Stimulated activated CD8-positive, alpha-beta memory T cell treated with anti-CD3 and anti-CD28 coated beads, Interleukin-4, amount 100 ng/mL, for 1 hour (primary cell): ENCODE data around the gene MECP2.

ENCODE experiments used
- DNase-seq, 2 donors: peaks; one replicate each; pipeline ENCODE4 v3.0.0-alpha.2; 2020; ENCODE audit warnings: low read depth in 2 of 2, low spot score in 1 of 2

The MECP2 gene

DNA sequence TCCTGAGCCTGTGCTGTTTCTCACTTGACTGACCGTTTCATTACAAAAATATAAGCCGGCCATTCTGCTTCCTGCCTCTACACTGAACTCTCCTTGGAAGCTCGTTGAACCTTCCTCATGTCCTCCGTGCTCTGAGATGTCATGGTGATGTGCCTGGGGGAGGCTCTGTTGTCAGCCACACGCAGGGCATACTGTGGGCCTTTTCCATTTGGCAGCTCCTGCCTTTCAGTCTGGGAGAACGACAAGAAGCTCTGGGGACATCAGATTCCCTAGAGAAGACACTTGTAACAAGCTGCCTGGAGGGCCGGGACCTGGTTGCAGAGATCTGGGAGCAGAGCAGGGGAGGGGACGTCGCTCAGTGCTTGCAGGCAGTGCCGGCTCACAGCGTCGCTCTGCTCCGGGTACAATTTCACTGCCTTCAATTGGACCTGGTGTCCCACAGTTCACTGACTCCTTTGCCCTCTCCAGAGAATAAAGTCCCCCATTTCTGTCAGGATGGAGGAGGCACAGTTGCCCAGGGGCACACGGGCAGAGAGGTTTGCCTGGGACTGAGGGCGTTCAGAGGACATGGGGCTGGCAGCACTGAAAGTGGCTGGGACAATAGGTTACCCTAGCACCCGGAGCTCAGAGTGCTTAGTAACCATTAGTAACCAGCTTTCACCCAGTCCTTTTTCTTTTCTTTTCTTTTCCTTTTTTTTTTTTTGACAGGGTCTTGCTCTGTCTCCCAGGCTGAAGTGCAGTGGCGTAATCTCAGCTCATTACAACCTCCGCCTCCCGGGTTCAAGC is 19.1 kb upstream of the MECP2 start:
- DNase-seq: no peak

DNA sequence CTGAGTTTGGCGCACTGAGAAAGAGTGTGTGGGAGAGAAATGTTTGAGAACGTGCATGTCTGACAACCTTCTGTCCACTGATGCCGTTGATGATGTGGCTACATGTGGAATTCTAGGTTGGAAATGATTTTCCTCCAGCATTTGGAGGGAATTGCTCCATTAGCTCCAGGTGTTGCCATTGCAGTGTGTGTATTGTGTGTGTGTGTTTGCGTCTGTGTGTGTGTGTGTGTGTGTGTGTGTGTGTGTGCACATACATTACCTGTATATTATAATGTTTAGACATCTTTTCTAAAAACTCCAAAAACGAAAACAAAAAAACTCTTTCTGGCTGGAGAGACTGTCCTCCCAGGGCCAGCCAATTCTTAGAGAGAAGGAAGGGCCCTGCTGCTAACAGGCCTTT is 18.2 kb upstream of the MECP2 start:
- no peak for DNase-seq

DNA sequence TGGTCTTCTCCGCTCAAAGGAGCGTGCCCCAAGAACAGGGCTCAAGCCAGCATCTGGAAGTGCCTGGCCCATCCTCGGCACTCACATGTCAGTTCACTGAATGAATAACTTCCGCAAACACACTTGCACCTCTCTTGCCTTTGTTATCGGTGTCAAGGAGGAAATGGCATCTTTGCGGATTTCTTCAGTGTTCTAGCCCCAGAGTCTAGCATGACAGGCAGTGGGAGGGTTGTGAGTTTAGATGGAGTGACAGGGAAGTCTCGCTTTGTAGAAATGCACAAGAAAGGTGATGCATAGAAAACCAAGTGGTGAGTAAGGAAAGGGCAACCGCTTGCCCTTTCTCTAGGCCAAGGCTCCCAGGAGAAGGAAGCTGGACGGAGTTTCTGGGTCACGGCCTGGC is 17.6 kb upstream of the MECP2 start:
- no peak for DNase-seq

DNA sequence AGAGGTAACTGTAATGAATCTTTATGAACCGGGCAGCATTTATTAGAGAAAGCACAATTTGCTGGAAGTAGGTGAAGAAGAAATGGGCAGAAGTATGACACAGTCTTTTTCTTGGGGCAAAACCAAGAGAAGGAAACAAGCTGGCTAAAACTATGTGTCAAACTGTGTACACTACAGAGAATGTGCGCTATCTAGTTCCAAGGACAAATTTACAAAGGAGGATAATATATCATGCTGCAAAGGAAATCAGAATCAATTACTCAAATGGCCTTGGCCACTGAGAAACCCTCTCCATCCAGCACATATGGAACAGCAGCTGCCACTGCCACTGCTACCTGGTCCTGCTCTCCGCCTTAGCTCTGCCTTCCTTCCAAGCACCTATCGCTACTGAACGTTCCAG is 17.1 kb upstream of the MECP2 start:
- DNase-seq: no peak

DNA sequence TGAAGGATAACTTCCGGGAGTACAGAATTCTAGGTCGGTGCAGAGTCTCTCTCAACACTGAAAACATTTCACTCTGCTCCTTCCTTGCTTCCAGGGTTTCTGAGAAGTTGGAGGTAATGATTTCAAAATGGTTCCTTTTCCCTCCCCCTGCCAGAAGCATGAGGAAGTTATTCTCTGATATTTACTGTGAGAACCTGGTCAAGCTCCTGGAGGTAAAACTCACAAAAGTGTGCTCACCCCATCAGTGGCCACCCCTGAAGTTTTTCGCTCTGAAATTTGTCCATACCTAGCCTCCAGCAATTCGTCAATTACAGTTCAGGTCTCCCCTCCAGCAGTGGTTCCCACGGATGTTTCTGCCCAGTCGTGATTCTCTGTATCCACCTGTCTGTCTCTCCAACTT is 16.2 kb upstream of the MECP2 start:
- no peak for DNase-seq

DNA sequence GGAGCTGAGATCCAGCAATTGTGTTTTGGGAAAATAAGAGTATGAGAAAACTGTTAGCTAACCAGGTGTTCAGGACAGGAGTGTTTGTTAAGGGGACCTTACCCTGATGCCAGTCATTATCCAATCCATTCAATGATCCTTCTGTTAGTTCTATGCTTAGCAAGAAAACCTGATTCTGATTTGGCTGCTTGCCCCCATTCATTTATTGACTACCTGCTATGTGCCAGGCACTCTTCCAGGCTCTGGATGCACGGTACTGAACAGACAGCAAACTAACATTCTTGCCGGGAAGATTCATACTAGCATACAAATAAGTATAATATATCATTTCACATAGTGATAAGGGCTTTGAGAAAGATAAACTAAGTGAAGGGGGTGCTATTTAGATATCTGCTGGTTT is 1.0 kb upstream of the MECP2 start:
- DNase-seq: no peak

DNA sequence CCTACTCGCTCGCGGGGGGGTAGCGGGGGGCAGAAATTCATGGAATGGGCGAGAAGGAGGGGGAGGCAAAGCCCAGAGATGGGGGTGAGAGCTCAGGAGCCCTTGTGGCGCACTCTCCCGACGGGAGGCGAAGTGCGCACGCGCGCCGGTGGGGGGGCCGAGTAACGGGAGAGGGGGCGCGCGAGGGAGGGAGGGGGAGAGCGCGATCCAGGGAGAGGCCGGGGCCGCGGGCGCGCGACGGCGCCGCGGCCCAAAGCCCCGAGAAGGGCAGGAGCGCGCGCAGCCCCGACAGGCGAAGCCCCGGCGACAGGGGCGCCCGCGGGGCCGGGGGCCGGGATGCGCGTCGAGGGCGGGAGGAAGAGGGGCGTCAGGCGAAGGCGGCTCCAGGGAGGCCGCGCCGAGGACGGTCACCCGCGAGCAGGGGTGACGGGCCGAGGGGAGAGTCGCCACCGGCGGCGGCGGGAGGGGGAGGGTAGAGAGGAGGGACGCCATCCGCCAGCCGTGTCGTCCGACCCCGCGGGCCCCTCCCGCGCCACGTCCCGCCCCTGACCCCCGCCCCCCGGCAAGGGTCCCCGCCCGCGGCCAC is 421 bp downstream of the MECP2 start:
- peak; percentile 28 to 49 for DNase-seq

DNA sequence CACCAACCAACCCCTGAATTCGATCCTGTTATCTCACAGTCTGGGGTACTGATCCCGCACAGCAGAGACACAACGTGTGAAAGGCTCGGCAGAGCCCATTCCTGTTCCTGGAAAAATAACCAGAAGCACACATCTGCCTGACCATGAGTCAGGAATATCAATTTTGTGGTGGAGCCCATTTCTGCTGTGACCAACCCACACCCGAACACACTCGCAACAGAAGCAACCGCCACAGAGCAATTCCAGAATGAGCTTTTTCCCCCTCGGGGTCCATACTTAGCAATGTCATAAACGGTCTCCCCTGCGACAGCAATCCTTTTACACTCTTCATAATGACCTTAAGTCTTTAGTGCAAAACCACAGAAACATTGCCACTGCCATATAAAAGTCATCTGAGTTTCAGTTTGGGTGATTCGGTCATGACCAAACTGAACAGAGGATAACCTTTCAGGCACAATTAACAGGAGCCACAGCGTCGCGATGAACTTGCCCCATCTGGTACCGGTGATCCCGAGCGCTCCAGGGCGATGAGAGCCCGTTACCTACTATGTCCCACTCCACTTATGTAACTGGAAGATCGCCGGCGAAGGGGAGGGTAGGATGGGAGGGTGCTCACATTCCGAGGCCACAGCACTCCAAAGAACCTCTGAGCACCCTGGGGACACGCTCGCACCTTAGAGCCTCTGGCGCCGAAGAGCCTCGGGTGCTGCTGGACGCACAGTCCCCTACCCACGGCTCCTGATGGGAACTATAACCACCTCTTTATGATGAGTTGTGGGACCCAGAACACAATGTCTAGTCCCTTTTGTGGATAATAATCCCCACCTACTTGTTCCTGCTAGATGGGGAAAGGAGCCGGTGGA is 1.1 kb downstream of the MECP2 start:
- DNase-seq: no peak

DNA sequence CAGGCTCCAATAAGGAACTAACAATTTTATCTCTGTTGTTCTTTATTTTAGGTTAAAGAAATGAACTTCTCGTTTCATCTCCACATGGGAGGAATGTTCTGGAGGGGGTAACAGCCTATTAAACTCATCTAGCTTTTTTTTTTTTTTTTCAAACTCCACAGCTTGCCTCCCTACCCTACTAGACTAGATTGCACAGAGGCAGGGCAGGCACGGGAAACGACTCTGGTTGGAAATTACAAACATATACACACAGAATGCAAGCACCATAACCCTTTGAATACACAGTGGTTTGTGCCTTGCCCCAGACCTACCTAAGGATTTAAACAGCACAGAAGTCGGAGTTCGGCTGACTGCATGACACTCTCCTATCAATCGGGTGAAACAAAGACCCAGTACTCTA is 2.7 kb downstream of the MECP2 start:
- no peak for DNase-seq

DNA sequence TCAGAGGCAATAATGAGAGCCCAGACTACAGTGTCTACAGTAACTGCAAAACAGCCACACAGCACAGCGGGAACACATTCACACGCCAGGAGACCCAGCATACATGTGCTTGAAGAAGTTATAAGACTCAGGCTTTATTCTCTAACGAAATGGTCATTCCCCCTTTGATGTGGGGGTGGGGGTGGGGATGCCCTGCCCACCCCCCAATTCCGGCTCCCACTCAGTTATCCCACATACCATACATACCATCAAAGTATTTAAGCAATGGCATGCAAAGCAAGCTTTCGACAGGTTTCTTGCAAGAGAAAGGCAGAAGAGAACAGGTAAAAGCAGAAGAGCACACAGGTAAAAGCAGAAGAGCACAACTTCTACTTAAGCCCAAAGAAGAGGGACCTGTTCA is 3.6 kb downstream of the MECP2 start:
- DNase-seq: no peak

DNA sequence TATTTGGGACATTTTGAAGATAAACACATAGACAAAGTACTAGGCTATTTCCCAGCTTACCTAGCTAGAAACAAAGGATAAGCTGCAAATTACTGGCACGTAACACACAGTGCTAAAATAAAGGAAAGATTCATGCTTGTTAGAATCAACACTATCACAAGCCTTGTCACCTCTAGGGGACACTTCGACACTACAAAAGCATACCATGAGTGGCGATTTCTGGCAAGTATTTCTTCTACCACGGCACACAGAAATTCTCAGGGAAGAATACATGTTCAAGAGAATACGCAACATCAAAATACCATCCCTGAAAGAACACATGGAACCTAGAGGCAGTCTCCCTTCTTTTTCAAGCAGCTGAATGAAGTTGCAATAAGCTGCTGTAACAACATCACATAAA is 5.1 kb downstream of the MECP2 start:
- DNase-seq: no peak

DNA sequence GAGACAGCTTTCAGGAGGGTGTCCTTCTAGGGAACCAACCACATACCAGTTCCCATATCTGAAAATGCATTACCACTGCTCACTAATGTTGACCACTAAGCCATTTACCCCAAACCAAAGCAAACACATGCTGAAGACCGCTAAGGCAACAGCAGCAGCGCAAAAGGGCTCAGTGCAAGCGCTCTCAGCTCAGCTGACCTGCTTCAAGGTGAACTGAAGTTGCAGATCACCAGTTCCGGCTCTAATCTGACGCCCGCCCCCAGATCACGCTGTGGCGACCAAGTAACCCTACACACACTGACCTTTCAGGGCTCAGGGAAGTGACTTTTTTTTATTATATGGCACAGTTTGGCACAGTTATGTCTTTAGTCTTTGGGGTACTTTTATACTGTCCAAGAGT is 5.8 kb downstream of the MECP2 start:
- DNase-seq: no peak

DNA sequence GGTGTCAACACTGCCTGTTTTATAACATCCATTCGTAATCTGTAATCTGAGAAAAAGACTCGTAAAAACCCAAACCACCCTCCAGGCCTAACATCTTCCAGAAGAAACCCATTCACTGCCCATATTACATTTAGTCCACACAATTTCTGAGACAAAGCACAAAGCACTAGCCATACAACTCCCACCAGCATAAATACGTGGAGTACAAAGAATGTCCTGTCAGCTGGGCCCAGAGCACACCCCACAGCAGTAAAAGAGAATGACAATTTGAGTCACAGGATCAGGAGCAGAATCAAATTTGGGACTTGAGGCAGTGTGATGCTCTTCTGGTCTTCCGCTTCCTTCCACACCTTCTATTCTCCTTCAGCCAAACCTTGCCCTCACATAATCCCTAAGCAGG is 6.8 kb downstream of the MECP2 start:
- DNase-seq: no peak

DNA sequence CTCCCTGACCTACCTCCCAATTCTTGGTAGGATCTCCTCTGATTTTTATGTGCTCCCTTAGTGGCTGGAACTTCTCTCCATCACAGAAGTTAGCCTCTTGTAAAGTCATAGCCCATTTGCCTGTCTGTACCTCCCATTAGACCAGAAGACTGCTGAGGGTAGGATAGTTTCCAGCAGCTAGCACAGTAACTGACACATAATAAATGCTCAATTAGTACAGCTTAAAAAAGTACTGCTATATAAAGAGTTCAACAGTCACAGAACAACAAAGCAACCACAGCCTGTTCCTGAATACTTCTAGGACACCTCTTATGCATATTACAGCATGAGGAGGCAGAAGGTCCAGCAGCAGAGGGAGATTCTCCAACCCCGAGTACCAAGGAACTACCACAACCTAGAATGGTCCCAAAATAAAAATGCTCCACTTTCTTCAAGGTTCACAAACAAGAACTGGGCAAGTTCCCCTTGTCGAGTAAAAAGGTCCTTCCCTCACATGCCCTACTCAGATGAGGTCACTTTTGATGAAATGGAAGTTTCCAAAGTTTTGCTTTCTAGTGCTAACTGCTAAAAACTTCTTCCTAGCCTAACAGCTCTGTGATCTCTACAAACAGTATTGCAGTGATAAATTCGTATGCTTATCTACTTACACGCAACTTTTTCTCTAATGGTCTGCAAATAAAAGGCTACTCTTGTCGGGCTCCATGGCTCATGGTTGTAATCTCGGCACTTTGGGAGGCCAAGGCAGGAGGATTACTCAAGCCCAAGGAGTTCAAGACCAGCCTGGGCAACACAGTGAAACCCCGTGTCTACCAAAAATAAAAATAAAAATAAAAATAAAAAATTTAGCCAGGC is 12.8 kb downstream of the MECP2 start:
- DNase-seq: no peak

DNA sequence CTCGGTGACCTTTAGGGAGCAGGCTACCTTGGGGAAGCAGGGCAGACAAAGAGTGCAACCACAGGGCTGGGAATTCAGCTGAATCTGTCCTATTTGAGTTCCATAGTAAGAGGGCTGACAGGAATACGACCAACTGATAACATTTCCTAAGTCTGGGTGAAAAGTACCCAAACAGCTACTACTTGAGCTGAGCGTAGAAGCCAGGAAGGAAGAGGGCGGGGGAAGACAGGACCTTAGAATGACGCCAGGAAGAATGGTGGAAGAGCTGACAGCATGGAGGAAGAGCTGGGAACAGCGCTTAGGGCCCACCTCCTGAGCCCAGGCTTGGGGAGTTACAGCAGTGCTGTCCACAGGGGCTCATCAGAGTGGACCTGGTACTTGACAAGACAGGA is 14.4 kb downstream of the MECP2 start:
- DNase-seq: no peak

DNA sequence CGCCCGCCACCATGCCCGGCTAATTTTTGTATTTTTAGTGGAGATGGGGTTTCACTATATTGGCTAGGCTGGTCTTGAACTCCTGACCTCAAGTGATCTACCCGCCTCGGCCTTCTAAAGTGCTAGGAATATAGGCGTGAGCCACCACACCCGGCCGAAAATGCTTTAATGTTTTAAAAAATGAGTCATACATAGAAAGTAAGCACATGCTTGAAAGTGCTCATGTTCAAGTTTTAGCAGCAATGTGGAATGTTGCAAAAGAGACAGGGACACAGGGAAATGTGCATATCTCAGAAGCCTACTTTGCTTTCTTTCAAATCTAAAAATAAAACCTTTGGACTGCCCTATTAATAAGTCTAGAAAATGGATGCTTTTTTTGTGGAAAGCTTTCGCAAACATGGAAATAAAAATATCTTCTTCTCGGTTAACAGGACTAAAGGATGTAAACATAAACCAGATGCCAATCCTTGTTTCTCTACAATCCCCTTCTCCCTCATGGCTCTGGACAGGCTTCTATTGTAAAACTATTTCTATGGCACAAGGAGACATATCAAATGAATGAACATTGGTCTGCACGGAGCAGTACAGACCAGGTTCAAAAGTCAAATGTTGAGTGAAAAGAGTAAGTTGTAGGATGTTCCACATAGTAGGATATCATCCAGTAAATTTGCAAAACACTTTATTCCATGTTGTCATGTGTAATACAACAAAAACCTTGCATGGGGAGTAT is 15.0 kb downstream of the MECP2 start:
- DNase-seq: no peak

DNA sequence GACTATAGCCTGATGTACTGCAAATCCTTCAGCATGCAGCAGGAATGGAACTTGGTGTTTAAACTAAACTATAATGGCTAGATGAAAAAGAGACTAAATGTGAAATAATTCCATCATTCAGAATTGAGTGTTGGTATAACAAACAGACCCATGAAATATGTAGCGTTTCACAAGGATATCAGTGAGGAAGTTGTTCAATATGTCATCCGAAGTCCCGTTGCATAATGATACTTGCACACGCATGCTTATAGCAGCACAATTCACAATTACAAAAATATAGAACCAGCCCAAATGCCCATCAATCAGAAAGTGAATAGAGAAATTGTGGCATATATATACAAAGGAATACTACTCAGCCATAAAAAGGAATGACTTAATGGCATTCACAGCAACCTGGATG is 20.4 kb downstream of the MECP2 start:
- no peak for DNase-seq

DNA sequence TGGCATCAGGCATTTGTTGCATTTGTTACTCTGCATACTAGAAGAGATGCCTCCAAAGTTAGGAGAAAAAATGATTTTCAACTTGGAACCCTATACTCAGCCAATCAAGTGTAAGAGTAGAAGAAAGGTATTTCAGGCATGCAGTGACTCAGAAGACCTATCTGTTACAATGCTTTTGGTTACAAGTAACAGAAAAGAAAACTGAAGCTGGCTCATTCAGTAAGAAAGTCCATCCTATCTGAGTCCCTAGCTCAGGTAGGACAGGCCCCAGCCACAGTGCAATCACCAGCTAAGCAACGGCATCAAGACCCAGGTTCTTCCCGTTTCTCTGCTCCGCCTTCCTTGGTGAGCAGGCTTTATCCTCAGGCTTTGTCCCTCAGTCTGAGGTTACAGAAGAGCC is 23.3 kb downstream of the MECP2 start:
- no peak for DNase-seq

DNA sequence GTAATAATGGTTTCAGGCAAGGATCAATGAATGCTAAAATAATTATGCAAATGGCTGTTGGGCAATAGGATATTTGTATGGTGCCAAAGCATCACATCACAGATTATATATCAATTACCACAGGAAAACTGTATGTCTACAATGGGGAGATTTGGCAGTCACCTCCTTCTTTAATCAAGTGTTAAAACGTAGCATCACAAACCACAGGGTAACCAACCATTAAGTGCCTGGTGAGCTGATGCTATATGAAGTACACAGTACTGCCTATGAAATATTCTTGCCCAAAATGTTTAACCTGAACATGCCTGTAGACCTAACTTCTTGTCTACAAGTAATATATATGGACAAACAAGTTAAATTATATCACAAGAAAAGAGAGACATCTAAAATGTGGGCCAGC is 25.3 kb downstream of the MECP2 start:
- no peak for DNase-seq

DNA sequence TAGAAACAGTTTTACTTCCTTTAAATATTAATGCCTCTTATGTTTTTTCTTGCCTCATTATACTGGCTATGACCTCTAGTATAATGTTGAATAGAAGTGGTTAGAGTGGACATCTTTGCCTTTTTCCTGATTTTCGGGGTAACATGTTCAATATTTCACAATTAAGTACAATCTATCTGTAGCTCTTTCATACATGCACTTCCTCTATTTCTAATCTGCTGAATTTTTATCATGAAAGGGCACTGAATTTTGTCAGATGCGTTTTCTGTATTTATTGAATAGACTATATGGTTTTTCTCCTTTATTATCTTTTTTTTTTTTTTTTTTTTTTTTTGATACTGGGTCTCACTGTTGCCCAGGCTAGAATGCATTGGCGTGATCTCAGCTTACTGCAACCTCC is 29.0 kb downstream of the MECP2 start:
- no peak for DNase-seq
